ENCODE results near the gene IL20. TPM values are rescaled to one million over a fixed set of nuclear protein-coding genes. Genes with fewer than 3 reads are reported as not detected.

IL20 gene
- total RNA-seq, 1 experiment from 2014 or later: not detected

DNA sequence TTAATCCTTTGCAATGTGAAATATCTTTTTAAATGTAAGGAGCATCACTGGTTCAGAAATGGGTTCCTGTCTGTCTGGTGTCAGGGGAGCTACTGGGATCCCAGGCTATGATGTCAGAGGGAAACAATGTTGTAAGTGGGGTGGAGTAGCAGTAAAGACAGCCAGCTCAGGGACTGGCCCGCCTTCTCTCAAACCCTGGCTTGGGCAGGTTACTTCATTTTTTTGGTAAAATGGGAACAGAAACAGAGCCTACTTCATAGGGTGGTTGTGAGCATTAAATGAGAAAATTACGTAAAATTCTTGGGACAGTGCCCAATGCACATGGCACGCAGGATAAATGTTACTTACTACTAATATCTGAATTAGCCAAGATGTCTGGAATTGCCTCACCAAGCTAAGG, 30.7 kb upstream of the IL20 start:
- TF ChIP-seq, protein P1, sequence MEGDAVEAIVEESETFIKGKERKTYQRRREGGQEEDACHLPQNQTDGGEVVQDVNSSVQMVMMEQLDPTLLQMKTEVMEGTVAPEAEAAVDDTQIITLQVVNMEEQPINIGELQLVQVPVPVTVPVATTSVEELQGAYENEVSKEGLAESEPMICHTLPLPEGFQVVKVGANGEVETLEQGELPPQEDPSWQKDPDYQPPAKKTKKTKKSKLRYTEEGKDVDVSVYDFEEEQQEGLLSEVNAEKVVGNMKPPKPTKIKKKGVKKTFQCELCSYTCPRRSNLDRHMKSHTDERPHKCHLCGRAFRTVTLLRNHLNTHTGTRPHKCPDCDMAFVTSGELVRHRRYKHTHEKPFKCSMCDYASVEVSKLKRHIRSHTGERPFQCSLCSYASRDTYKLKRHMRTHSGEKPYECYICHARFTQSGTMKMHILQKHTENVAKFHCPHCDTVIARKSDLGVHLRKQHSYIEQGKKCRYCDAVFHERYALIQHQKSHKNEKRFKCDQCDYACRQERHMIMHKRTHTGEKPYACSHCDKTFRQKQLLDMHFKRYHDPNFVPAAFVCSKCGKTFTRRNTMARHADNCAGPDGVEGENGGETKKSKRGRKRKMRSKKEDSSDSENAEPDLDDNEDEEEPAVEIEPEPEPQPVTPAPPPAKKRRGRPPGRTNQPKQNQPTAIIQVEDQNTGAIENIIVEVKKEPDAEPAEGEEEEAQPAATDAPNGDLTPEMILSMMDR (IDR thresholded peaks at IDR 0.05; ENCODE audit: insufficient read depth in 1 of 2, low read depth in 1 of 2, low read length in 1 of 2, severe bottlenecking in 1 of 2, unreplicated experiment in 1 of 2): no peak
- DNase-seq: no peak
- POLR2A ChIA-PET: no interaction called here
- Mint-ChIP-seq H3K4me1 (ENCODE audit: low read depth, unreplicated experiment) (no peaks in the 10 kb centered on the region), H3K9me3 (ENCODE audit: unreplicated experiment) (no peaks in the 10 kb centered on the region), H3K27ac (ENCODE audit: unreplicated experiment) (no peak overlapping the region), H3K4me3 (ENCODE audit: unreplicated experiment) (no peak overlapping the region), H3K36me3 (ENCODE audit: insufficient read depth, unreplicated experiment) (no peaks in the 10 kb centered on the region), H3K27me3 (ENCODE audit: insufficient read depth, unreplicated experiment) (peaks cover 14% of the 10 kb centered on the region)
- no peak overlapping the region for H3K4me3 ChIP-seq (ENCODE audit: low read depth, low read length)
- no TSS peak for BruUV-seq (replicated peaks)
- no peaks in the 10 kb centered on the region for H3K9me3 ChIP-seq
- intact Hi-C loops (cut with micrococcal nuclease; ENCODE audit: unreplicated experiment): no loop called here
- no peaks in the 10 kb centered on the region for H3K36me3 ChIP-seq (ENCODE audit: control insufficient read depth, insufficient read depth, low read length)
- H3K27me3 ChIP-seq (replicated peaks; ENCODE audit: control insufficient read depth, insufficient read depth, low read length): peaks cover 4% of the 10 kb centered on the region; the same call in 1 of the 2 replicates
- no peaks in the 10 kb centered on the region for H3K4me1 ChIP-seq
- CTCF ChIA-PET: interaction anchor here (1.1 kb wide), 1 partner anchor 78 kb away, joined by 4 read pairs; no protein-coding TSS in a partner anchor

DNA sequence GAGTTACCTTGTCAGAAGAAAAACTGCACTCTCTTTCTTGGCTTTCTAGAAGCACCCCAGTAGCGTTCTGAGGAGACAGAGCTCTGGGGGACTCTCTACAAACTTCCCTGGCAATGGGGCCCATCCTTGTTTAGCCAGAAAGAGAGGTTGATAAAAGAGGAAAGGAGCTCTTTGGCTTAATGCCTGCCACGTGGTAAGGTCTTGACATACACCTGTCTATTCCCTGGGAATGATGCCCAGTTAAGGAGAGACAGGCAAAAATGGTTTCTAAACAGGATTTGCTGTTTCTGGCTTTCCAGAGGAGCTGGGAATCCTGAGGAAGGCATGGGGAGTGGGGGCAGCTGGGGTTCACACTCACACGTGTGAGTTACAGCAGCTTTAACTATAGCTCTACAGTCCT, 30.2 kb upstream of the IL20 start:
- Mint-ChIP-seq H3K36me3 (ENCODE audit: insufficient read depth, unreplicated experiment) (no peaks in the 10 kb centered on the region), H3K27me3 (ENCODE audit: insufficient read depth, unreplicated experiment) (peaks cover 14% of the 10 kb centered on the region), H3K4me1 (ENCODE audit: low read depth, unreplicated experiment) (no peaks in the 10 kb centered on the region), H3K9me3 (ENCODE audit: unreplicated experiment) (no peaks in the 10 kb centered on the region), H3K27ac (ENCODE audit: unreplicated experiment) (no peak overlapping the region), H3K4me3 (ENCODE audit: unreplicated experiment) (no peak overlapping the region)
- H3K27me3 ChIP-seq (replicated peaks; ENCODE audit: control insufficient read depth, insufficient read depth, low read length): peaks cover 4% of the 10 kb centered on the region; the same call in 1 of the 2 replicates
- ChIA-PET CTCF (interaction anchor here (1.1 to 1.7 kb wide), 2 partner anchors 25 to 77 kb away, joined by 3 to 4 read pairs; no protein-coding TSS in a partner anchor), POLR2A (no interaction called here)
- BruUV-seq (replicated peaks): no TSS peak
- TF ChIP-seq, protein P1 (IDR thresholded peaks at IDR 0.05; ENCODE audit: insufficient read depth in 1 of 2, low read depth in 1 of 2, low read length in 1 of 2, severe bottlenecking in 1 of 2, unreplicated experiment in 1 of 2): no peak
- DNase-seq: no peak
- H3K4me1 ChIP-seq: no peaks in the 10 kb centered on the region
- no peaks in the 10 kb centered on the region for H3K36me3 ChIP-seq (ENCODE audit: control insufficient read depth, insufficient read depth, low read length)
- intact Hi-C loops (cut with micrococcal nuclease; ENCODE audit: unreplicated experiment): no loop called here
- H3K4me3 ChIP-seq (ENCODE audit: low read depth, low read length): no peak overlapping the region
- H3K9me3 ChIP-seq: no peaks in the 10 kb centered on the region

DNA sequence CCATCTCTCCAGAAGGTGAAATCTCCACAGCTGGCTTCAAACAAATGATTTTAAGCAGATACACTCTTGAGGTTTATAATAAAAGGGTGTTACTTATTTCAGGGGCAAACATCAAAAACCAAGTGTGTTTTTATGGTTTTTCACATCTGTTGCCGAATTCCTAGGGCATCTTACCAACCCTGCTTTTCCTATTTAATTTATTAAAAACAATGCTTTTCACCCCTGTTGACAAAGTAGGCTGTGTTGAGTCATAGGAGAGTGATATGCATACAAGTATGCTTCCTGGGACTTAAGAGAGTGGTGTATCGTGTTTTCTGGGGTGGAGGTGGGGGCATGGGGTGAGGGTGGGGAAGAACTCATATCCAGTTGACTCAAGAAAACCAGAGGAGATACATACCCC, 29.3 kb upstream of the IL20 start:
- Mint-ChIP-seq H3K4me1 (ENCODE audit: low read depth, unreplicated experiment) (no peaks in the 10 kb centered on the region), H3K4me3 (ENCODE audit: unreplicated experiment) (no peak overlapping the region), H3K9me3 (ENCODE audit: unreplicated experiment) (no peaks in the 10 kb centered on the region), H3K27me3 (ENCODE audit: insufficient read depth, unreplicated experiment) (peaks cover 14% of the 10 kb centered on the region), H3K36me3 (ENCODE audit: insufficient read depth, unreplicated experiment) (no peaks in the 10 kb centered on the region), H3K27ac (ENCODE audit: unreplicated experiment) (no peak overlapping the region)
- ChIA-PET CTCF (interaction anchor here (1.1 to 1.7 kb wide), 2 partner anchors 10 to 26 kb away, joined by 3 read pairs; no protein-coding TSS in a partner anchor), POLR2A (no interaction called here)
- Histone ChIP-seq H3K4me3 (ENCODE audit: low read depth, low read length) (no peak overlapping the region), H3K36me3 (ENCODE audit: control insufficient read depth, insufficient read depth, low read length) (no peaks in the 10 kb centered on the region), H3K27me3 (replicated peaks; ENCODE audit: control insufficient read depth, insufficient read depth, low read length) (peaks cover 4% of the 10 kb centered on the region; the same call in 1 of the 2 replicates), H3K4me1 (no peaks in the 10 kb centered on the region), H3K9me3 (no peaks in the 10 kb centered on the region)
- no TSS peak for BruUV-seq (replicated peaks)
- TF ChIP-seq, protein P1 (IDR thresholded peaks at IDR 0.05; ENCODE audit: insufficient read depth in 1 of 2, low read depth in 1 of 2, low read length in 1 of 2, severe bottlenecking in 1 of 2, unreplicated experiment in 1 of 2): no peak
- DNase-seq: no peak
- intact Hi-C loops (cut with micrococcal nuclease; ENCODE audit: unreplicated experiment): no loop called here

All from Caco-2 (cell line).